GM18858 (cell line): Measurements from ENCODE around the gene JAG2.

Experiments used
- ATAC-seq: cut with Tn5 transposase; IDR thresholded peaks from one replicate; pipeline ENCODE4 v1.9.1; 2021; ENCODE audit not compliant: unreplicated experiment

The JAG2 gene

DNA sequence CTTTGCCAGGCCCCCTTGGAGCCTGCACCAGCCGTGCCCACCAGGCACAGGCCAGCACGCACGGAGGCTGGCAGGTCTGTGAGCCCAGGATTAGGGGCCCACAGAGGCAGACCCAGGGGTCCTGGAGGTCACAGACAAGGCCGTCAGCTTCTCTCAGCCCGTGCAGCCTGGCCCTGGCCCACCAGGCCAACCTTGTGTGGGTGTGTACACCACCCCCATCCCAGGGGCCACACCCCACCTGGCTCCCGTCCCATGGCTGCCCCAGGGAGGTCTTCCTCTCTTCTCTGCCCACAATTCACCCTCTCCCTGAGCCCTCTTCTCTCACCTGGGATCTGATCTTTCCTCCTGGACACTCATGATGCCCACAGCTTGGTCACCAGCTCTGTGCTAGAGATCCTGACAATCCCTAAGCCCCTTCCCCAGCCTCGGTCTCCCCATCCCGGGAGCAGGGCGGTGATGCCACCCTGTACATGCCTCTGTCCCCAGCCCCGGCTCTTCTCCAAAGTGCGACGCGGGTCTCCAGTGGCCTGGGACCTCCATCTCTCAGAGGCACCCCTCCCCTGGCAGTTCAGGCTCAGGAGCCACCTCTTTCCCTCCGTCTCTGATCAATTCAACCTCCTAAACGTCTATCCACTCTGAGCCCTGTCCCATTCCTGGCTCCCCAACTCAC lies 72.2 kb downstream of the JAG2 start:
- ATAC-seq = no peak

- ATAC-seq = no peak
Observed at GRCh38 chr14:105095236-105095805, 73.3 kb downstream of the JAG2 start.

DNA sequence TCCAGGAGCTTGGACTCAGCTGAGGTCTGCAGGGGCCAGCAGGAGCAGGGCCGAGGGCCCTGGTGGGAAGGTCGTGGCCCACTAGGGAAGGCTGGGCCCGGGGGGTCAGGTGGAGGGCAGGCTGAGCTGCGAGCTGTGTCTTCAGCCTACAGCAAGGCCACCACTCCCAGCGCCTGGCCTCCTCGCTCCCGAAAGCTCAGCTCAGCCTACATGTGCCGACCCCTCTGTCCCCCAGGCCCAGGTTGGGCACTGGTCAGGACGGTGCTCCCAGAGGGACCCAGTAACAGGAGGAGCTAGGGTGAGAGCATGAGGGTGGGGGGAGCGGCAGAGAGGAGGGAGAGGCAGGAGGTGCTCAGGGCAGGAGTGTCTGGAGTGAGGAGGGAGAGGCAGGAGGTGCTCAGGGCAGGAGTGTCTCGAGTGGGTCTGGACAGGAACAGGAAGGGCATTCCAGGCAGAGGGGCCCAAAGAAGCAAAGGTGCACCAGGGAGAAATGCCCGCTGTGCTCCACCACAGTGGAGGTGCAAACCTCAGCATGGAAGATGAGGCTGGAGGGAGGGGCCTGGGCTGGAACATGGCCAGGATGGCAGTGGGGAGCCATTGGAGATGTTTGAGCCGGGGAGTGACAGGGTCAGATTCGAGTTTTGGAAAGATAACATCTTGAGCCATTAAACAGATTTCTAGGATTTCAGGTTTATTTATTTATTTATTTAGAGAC lies 74.2 kb downstream of the JAG2 start:
- no peak for ATAC-seq

DNA sequence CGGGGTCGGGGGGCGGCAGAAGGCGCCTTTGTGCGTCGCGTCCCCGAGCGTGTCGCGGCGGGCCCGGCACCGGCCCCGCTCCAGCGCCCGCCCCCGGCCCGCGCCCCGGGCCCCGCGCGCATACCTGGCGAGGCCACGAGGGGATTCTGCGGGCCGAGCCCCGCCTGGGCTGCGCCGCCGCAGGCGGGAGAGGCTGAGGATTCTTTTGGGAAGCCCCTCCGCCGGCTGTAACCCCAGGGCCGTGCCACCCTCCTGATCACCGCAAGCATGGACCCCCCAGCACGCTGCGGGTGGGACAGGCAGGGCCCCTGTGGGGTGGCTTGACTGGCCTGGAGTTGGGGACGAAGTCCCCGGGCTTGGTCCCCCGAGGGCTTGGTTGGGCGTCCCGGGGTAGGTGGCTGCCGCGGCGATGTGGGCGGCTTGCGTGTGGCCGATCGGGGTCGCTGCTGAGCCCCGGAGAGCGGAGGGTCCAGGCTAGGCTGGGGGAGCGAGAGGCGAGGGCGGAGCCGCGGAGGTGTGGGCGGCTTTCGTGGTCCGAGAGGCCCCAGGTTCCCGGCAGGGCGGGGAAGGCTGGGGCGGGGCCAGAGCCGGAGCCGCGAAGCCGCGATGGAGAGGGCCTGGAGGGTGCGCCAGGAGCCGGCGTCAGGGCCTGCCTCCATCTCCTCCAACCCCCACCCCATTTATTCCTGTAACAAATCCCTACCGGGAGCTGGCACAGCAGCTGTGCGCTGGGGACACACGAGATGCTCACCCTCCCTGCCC lies 75.0 kb downstream of the JAG2 start:
- no peak for ATAC-seq

- ATAC-seq = no peak
Observed at GRCh38 chr14:105093038-105093430, 75.5 kb downstream of the JAG2 start.

- no peak for ATAC-seq
Observed at GRCh38 chr14:105092171-105093037, 76.2 kb downstream of the JAG2 start.

DNA sequence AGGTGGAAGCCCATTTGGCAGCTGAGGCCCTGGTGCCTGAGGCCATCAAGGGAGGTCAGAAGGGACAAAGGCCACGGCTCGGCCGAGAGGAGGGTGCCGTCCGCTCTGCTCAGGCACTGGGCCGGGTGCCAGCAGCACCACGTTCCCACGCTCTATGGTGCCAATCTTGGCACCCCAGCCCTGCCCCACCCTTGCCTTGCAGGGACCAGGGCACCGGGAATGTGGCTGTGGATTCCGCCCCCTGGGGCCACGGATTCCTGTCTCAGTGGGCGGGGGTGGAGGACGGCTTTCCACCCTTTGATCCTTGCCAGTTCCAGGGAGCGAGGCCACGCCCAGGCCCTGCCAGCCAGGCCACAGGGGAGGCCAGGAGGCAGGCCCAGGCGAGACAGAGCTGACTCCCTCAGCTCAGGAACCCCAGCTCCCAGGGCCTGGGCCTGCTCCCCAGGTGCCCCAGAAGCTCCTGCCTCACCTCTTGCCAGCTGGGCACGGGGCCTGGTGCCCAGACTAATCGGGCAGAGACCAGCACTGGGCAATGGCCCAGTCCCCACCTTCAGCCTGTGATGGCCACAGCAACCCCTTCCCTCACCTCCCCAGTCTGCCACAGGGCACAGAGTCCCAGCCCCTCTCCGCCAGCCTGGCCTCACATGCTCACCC lies 76.9 kb downstream of the JAG2 start:
- ATAC-seq = no peak

- no peak for ATAC-seq
Observed at GRCh38 chr14:105091054-105091516, 77.5 kb downstream of the JAG2 start.
